Measurements from ENCODE around the gene NAV1.

GRCh38 chr1:201553496-201554189, 14.7 kb downstream of the NAV1 start:
- TF ChIP-seq CTCF (IDR thresholded peaks at IDR 0.05 in 8 of 11, conservative IDR thresholded peaks at IDR 0.05 in 3 of 11) (no peak), POLR2A (IDR thresholded peaks at IDR 0.05) (no peak)

Measured in spleen (tissue), 7 donors.